ENCODE results near the gene ATF7. TPM values are rescaled to one million over a fixed set of nuclear protein-coding genes. Genes with fewer than 3 reads are reported as not detected.

ATF7 gene
- total and polyA plus RNA-seq, 2 of the 13 experiments (the other 11 are each of a cell fraction or from before 2014, with no cell fraction given): 9.6 to 16.2 TPM

DNA sequence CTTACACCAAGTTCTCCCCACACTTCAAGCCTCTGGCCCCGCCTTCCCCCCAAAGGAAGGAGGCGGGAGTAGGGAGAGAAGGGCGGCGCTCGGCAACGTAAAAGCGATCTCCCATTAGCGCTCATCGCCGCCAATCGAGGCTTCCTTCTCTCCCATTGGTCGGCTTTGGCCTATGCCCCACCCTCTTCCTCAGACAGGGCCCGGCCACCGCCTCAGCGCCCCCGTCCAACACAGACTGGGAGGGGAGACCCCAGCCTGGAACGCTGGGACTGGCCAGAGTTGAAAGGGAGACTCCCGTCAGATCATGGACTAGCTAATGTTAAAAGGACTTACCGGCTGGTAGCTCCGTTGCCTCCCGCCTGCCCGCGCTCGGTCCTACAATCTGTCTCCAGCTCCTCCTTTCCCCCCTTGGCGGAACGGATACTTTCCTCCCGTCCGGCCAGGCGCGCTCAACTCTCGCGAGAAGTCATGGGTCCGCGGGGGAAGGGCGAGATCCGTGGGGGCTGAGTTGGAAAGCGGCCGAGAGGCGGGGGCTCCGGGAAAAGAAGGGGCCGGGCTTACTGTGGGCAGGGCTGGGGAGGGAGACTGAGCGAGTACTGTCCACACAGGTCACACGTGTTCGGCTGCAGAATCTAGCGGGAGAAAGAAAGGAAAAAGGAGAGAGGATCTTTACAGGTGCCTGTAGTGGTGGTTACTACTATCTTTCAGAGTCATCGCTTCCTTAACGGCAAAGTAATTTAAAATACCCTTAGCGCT, at the start of gene ATF7 (continued):
- no peak for TF ChIP-seq ZNF468 (CRISPR knock-in tag; IDR thresholded peaks at IDR 0.05)
- peak; percentile 61; the same call in 1 of the 2 replicates for TF ChIP-seq AHDC1 (CRISPR knock-in tag; IDR thresholded peaks at IDR 0.05; ENCODE audit: borderline replicate concordance)
- no peak for TF ChIP-seq NFE2L1 (CRISPR knock-in tag; IDR thresholded peaks at IDR 0.05; ENCODE audit: borderline replicate concordance)
- TF ChIP-seq ZNF589 (CRISPR knock-in tag; conservative IDR thresholded peaks at IDR 0.05): no peak
- no peak for TF ChIP-seq ZNF549 (CRISPR knock-in tag; IDR thresholded peaks at IDR 0.05)
- TF ChIP-seq CERS6 (CRISPR knock-in tag; IDR thresholded peaks at IDR 0.05): no peak
- TF ChIP-seq PTBP1 (IDR thresholded peaks at IDR 0.05; ENCODE audit: low read depth, low read length, poor library complexity, severe bottlenecking): peak; percentile 86
- TF ChIP-seq ZMYM4 (CRISPR knock-in tag; IDR thresholded peaks at IDR 0.05): peak; percentile 93
- peak; percentile 58; the same call in 1 of the 2 replicates for TF ChIP-seq HINFP (CRISPR knock-in tag; IDR thresholded peaks at IDR 0.05; ENCODE audit: low read depth)
- TF ChIP-seq ZNF670 (CRISPR knock-in tag; IDR thresholded peaks at IDR 0.05; ENCODE audit: borderline replicate concordance): peak; percentile 11; the same call in 1 of the 2 replicates
- no peak for TF ChIP-seq SSRP1 (CRISPR knock-in tag; IDR thresholded peaks at IDR 0.05)
- no peak for TF ChIP-seq ZNF552 (CRISPR knock-in tag; IDR thresholded peaks at IDR 0.05; ENCODE audit: borderline replicate concordance)
- peak; percentile 90; the same call in 1 of the 2 replicates for TF ChIP-seq ZFP91 (CRISPR knock-in tag; IDR thresholded peaks at IDR 0.05; ENCODE audit: borderline replicate concordance)
- TF ChIP-seq, protein P1, sequence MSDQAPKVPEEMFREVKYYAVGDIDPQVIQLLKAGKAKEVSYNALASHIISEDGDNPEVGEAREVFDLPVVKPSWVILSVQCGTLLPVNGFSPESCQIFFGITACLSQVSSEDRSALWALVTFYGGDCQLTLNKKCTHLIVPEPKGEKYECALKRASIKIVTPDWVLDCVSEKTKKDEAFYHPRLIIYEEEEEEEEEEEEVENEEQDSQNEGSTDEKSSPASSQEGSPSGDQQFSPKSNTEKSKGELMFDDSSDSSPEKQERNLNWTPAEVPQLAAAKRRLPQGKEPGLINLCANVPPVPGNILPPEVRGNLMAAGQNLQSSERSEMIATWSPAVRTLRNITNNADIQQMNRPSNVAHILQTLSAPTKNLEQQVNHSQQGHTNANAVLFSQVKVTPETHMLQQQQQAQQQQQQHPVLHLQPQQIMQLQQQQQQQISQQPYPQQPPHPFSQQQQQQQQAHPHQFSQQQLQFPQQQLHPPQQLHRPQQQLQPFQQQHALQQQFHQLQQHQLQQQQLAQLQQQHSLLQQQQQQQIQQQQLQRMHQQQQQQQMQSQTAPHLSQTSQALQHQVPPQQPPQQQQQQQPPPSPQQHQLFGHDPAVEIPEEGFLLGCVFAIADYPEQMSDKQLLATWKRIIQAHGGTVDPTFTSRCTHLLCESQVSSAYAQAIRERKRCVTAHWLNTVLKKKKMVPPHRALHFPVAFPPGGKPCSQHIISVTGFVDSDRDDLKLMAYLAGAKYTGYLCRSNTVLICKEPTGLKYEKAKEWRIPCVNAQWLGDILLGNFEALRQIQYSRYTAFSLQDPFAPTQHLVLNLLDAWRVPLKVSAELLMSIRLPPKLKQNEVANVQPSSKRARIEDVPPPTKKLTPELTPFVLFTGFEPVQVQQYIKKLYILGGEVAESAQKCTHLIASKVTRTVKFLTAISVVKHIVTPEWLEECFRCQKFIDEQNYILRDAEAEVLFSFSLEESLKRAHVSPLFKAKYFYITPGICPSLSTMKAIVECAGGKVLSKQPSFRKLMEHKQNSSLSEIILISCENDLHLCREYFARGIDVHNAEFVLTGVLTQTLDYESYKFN (CRISPR knock-in tag; conservative IDR thresholded peaks at IDR 0.05): peak; percentile 81

All from HepG2 (cell line).